ENCODE results near the gene MRTFA. TPM values are rescaled to one million over a fixed set of nuclear protein-coding genes. Genes with fewer than 3 reads are reported as not detected.
A peak's percentile ranks its signal among the peaks of the same experiment; 100 is the strongest.

Gene MRTFA
- total RNA-seq, 6 donors from 2014 or later: 47.9 to 178 (median 61.3) TPM

- no peaks in the 10 kb centered on the region for H3K27me3 ChIP-seq
- H3K9me3 ChIP-seq: no peaks in the 10 kb centered on the region
- no peak overlapping the region for H3K4me3 ChIP-seq
- no peaks in the 10 kb centered on the region for H3K36me3 ChIP-seq
- peaks cover 22 to 48% (median 36%) of the 10 kb centered on the region in 4 donors for H3K4me1 ChIP-seq
- H3K27ac ChIP-seq: peak overlapping the region in 1 of 4 donors; percentile 30
- TF ChIP-seq POLR2A (IDR thresholded peaks at IDR 0.05): no peak
- TF ChIP-seq POLR2AphosphoS5 (IDR thresholded peaks at IDR 0.05): no peak
- no peak for TF ChIP-seq EP300 (IDR thresholded peaks at IDR 0.05)
- no peak for TF ChIP-seq CTCF (IDR thresholded peaks at IDR 0.05)
- WGBS, 2 donors: 66 to 69% methylated on average over 12 of the region's 12 CpGs
- ATAC-seq (ENCODE audit: low FRiP score in 2 of 2) (no peak), DNase-seq (no peak)
Measured at GRCh38 chr22:40485813-40486667, 150.5 kb downstream of the MRTFA start.

- H3K27me3 ChIP-seq: no peaks in the 10 kb centered on the region
- no peaks in the 10 kb centered on the region for H3K9me3 ChIP-seq
- peak in 1 of 2 donors; percentile 16 for ATAC-seq (ENCODE audit: low FRiP score in 2 of 2)
- peaks cover 0 to 2% (median 0%) of the 10 kb centered on the region in 4 donors for H3K36me3 ChIP-seq
- H3K27ac ChIP-seq: peak overlapping the region in 1 of 4 donors; percentile 23
- WGBS, 2 donors: 72 to 80% methylated on average over 7 of the region's 7 CpGs
- DNase-seq: no peak
- TF ChIP-seq EP300 (IDR thresholded peaks at IDR 0.05): no peak
- TF ChIP-seq POLR2AphosphoS5 (IDR thresholded peaks at IDR 0.05): no peak
- TF ChIP-seq CTCF (IDR thresholded peaks at IDR 0.05): no peak
- no peak for TF ChIP-seq POLR2A (IDR thresholded peaks at IDR 0.05)
- peaks cover 20 to 55% (median 34%) of the 10 kb centered on the region in 4 donors for H3K4me1 ChIP-seq
- H3K4me3 ChIP-seq: no peak overlapping the region
Measured at GRCh38 chr22:40484906-40485669, 151.4 kb downstream of the MRTFA start.

- Histone ChIP-seq H3K4me1 (peaks cover 24 to 67% (median 46%) of the 10 kb centered on the region in 4 donors), H3K9me3 (no peaks in the 10 kb centered on the region), H3K4me3 (no peak overlapping the region), H3K27ac (no peak overlapping the region), H3K36me3 (peaks cover 0 to 3% (median 0%) of the 10 kb centered on the region in 4 donors), H3K27me3 (no peaks in the 10 kb centered on the region)
- ATAC-seq (ENCODE audit: low FRiP score in 2 of 2) (no peak), DNase-seq (no peak)
- 90 to 92% methylated on average over 5 of the region's 5 CpGs for WGBS, 2 donors
- TF ChIP-seq POLR2AphosphoS5 (IDR thresholded peaks at IDR 0.05) (no peak), CTCF (IDR thresholded peaks at IDR 0.05) (no peak), EP300 (IDR thresholded peaks at IDR 0.05) (no peak), POLR2A (IDR thresholded peaks at IDR 0.05) (no peak)
Measured at GRCh38 chr22:40482886-40483285, 153.6 kb downstream of the MRTFA start.

- TF ChIP-seq CTCF (IDR thresholded peaks at IDR 0.05): no peak
- TF ChIP-seq POLR2A (IDR thresholded peaks at IDR 0.05): no peak
- no peak for TF ChIP-seq POLR2AphosphoS5 (IDR thresholded peaks at IDR 0.05)
- TF ChIP-seq EP300 (IDR thresholded peaks at IDR 0.05): no peak
- no peaks in the 10 kb centered on the region for H3K27me3 ChIP-seq
- peaks cover 0 to 3% (median 0%) of the 10 kb centered on the region in 4 donors for H3K36me3 ChIP-seq
- no peak overlapping the region for H3K27ac ChIP-seq
- H3K4me3 ChIP-seq: no peak overlapping the region
- ATAC-seq (ENCODE audit: low FRiP score in 2 of 2): peak in 1 of 2 donors; percentile 80
- DNase-seq: no peak
- peaks cover 26 to 69% (median 46%) of the 10 kb centered on the region in 4 donors for H3K4me1 ChIP-seq
- H3K9me3 ChIP-seq: no peaks in the 10 kb centered on the region
Measured at GRCh38 chr22:40482391-40482790, 154.1 kb downstream of the MRTFA start.
